Peyer's patch (tissue), 4 donors: ENCODE data around the gene FKRP. TPM values are rescaled to one million over a fixed set of nuclear protein-coding genes. Genes with fewer than 3 reads are reported as not detected.
"Not testable (repeated sequence)": the region's sequence is repeated elsewhere in the genome, so short reads cannot be mapped to it uniquely, and the experiment has no call there.

Source experiments
- DNase-seq, 3 donors: peaks; one replicate each; pipeline ENCODE4 v3.0.0-alpha.2; 2017 to 2019
- H3K27ac ChIP-seq, 4 donors: fragments of 200-600 bp; sonication (generic); one replicate each; pipeline ENCODE4 v1.5.1; 2016 to 2019
- H3K27me3 ChIP-seq, 2 donors: fragments of 200-600 bp; sonication (generic); one replicate each; pipeline ENCODE4 v1.5.1; 2019
- H3K36me3 ChIP-seq, 3 donors: fragments of 200-600 bp; sonication (generic); one replicate each; pipeline ENCODE4 v1.5.1; 2016 to 2019
- H3K4me1 ChIP-seq, 4 donors: fragments of 200-600 bp; sonication (generic); one replicate each; pipeline ENCODE4 v1.5.1; 2016 to 2019
- H3K4me3 ChIP-seq, 4 donors: fragments of 200-600 bp; sonication (generic); 1 replicate in 3 of 4; 2 replicates in 1 of 4; pipeline ENCODE4 v1.5.1; 2016 to 2019; ENCODE audit warnings: mild to moderate bottlenecking in 1 of 4
- H3K9me3 ChIP-seq, 4 donors: fragments of 200-600 bp; sonication (generic); one replicate each; pipeline ENCODE4 v1.5.1; 2016 to 2019; ENCODE audit warnings: mild to moderate bottlenecking in 1 of 4
- CTCF ChIP-seq, 6 experiments: fragments of 450-650 bp in 4 of 6; fragments of 200-600 bp in 2 of 6; sonication (generic) in 1 of 6; IDR thresholded peaks; one replicate each; pipeline ENCODE4 v1.5.1; 2017 to 2019; ENCODE audit warnings: antibody characterized with exemption in 6 of 6, mild to moderate bottlenecking in 3 of 6, moderate library complexity in 1 of 6
- POLR2A ChIP-seq, 2 donors: fragments of 450-650 bp; IDR thresholded peaks; one replicate each; pipeline ENCODE4 v1.5.1; 2017; ENCODE audit warnings: antibody characterized with exemption in 2 of 2, mild to moderate bottlenecking in 2 of 2, moderate library complexity in 2 of 2
- total RNA-seq, 4 donors: library from RNA; depleted of rRNA; stranded (reverse); fragments of >200 nt; gene quantifications; one replicate each; pipeline ENCODE4 v1.1.0, GENCODE V29; 2016

The FKRP gene
- total RNA-seq, 4 donors from 2014 or later = 9.1 to 18.6 (median 15.3) TPM

- peak overlapping the region in 3 of 4 donors; percentile 56 to 94 (median 83) for H3K27ac ChIP-seq
- peak in 2 of 3 donors; percentile 77 to 83 for DNase-seq
- H3K4me1 ChIP-seq = peaks cover 0 to 5% (median 0%) of the 10 kb centered on the region in 4 donors
- no peak for TF ChIP-seq POLR2A (IDR thresholded peaks at IDR 0.05)
- TF ChIP-seq CTCF (IDR thresholded peaks at IDR 0.05) = no peak
- no peaks in the 10 kb centered on the region for H3K27me3 ChIP-seq
- H3K9me3 ChIP-seq = no peaks in the 10 kb centered on the region
- no peak overlapping the region for H3K4me3 ChIP-seq
- no peaks in the 10 kb centered on the region for H3K36me3 ChIP-seq
These were observed 19.0 kb downstream of the FKRP start for GRCh38 chr19:46764817-46765291.

GRCh38 chr19:46766569-46767317 is 20.9 kb downstream of the FKRP start:
- Histone ChIP-seq H3K27ac (no peak overlapping the region), H3K4me1 (peaks cover 0 to 5% (median 0%) of the 10 kb centered on the region in 4 donors), H3K4me3 (no peak overlapping the region), H3K9me3 (no peaks in the 10 kb centered on the region), H3K27me3 (no peaks in the 10 kb centered on the region), H3K36me3 (no peaks in the 10 kb centered on the region)
- TF ChIP-seq POLR2A (IDR thresholded peaks at IDR 0.05) (no peak), CTCF (IDR thresholded peaks at IDR 0.05) (peak; percentile 55 to 68 (median 62))
- peak in 2 of 3 donors; percentile 56 to 78 for DNase-seq

DNA sequence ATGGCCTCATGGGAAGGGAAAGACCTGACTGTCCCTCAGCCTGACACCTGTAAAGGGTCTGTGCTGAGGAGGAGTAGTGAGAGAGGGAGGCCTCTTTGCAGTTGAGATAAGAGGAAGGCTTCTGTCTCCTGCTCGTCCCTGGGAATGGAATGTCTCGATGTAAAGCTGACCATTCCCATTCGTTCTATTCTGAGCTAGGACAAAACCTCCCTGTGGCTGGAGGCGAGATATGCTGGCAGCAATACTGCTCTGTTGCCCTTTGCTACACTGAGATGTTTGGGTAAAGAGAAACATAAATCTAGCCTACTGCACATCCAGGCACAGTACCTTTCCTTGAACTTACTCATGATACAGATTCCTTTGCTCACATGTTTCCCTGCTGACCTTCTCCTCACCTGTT is 22.9 kb downstream of the FKRP start:
- H3K27ac ChIP-seq, DNase-seq, H3K27me3 ChIP-seq, H3K36me3 ChIP-seq, H3K4me3 ChIP-seq, H3K9me3 ChIP-seq, H3K4me1 ChIP-seq: not testable (repeated sequence)

- Histone ChIP-seq H3K27me3 (no peaks in the 10 kb centered on the region), H3K9me3 (no peaks in the 10 kb centered on the region)
These were observed 26.5 kb downstream of the FKRP start for GRCh38 chr19:46772170-46773017.

DNA sequence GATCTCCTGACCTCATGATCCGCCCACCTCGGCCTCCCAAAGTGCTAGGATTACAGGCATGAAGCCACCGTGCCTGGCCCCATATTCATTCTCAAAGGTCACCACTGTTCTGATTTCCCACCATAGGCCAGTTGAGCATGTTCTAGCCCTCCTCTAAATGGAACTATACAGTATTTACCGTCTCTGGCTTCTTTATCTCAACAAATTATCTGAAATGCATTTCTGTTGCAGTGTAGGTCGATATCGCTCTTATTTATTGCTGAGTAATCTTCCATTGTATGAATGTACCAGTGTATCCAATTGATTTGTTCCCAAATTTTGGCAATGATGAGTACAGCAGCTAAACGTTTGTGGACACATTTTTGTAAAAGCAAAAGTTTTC is 27.2 kb downstream of the FKRP start:
- Histone ChIP-seq H3K27me3 (no peaks in the 10 kb centered on the region), H3K9me3 (no peaks in the 10 kb centered on the region), H3K36me3 (peaks cover 0 to 36% (median 0%) of the 10 kb centered on the region in 3 donors), H3K4me3 (no peak overlapping the region), H3K4me1 (no peaks in the 10 kb centered on the region), H3K27ac (no peak overlapping the region)
- no peak for DNase-seq
- TF ChIP-seq POLR2A (IDR thresholded peaks at IDR 0.05) (no peak), CTCF (IDR thresholded peaks at IDR 0.05) (no peak)

More at GRCh38 chr19:46772170-46773017, 26.5 kb downstream of the FKRP start:
- H3K4me3 ChIP-seq = no peak overlapping the region
- TF ChIP-seq POLR2A (IDR thresholded peaks at IDR 0.05) (no peak), CTCF (IDR thresholded peaks at IDR 0.05) (no peak)
- peaks cover 0 to 31% (median 0%) of the 10 kb centered on the region in 3 donors for H3K36me3 ChIP-seq
- no peaks in the 10 kb centered on the region for H3K4me1 ChIP-seq
- H3K27ac ChIP-seq = no peak overlapping the region
- no peak for DNase-seq
